ENCODE measurements around the gene DBH. TPM values are rescaled to one million over a fixed set of nuclear protein-coding genes. Genes with fewer than 3 reads are reported as not detected.

Gene DBH
- total RNA-seq, 1 experiment from 2014 or later = not detected

DNA sequence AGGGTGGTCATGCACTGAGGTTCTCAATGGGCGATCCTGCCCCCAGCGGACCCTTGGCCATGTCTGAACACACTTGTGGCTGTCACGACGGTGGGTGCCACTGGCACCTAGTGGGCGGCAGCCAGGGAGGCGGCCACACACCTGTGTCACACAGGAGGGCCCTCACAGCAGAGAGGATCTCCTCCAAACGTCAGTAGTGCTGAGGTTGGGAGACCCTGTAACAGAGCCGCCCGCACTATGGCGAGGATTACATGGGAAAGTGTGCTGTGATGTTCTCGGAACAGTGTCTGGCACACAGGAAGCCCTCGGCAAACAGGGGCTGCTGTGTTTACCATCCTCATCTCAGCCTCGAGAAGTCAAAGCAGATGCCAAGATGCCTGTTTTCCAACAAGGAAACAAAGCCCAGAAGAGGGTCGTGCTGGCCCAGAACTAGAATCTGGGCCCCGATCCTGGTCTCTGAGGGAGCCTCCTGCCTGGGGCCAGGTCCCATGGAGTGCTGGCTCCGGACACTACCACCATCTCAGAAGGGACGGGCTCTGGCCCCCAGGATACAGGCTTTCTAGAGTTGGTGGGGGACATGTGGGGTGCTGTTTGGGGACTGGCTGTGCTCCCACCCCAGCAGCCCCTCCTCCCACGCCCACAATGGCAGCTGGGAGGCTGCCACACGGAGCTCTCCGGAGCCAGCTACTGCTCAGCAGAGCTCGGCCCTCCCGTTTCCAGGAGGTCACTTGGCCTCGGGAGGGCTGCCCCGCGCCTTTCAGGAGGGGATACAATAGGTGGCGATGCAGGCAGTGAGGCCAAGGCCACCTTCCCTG is 48.2 kb downstream of the DBH start (continued):
- TF ChIP-seq, protein P1, sequence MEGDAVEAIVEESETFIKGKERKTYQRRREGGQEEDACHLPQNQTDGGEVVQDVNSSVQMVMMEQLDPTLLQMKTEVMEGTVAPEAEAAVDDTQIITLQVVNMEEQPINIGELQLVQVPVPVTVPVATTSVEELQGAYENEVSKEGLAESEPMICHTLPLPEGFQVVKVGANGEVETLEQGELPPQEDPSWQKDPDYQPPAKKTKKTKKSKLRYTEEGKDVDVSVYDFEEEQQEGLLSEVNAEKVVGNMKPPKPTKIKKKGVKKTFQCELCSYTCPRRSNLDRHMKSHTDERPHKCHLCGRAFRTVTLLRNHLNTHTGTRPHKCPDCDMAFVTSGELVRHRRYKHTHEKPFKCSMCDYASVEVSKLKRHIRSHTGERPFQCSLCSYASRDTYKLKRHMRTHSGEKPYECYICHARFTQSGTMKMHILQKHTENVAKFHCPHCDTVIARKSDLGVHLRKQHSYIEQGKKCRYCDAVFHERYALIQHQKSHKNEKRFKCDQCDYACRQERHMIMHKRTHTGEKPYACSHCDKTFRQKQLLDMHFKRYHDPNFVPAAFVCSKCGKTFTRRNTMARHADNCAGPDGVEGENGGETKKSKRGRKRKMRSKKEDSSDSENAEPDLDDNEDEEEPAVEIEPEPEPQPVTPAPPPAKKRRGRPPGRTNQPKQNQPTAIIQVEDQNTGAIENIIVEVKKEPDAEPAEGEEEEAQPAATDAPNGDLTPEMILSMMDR (IDR thresholded peaks at IDR 0.05 in 2 of 3, conservative IDR thresholded peaks at IDR 0.05 in 1 of 3; ENCODE audit: borderline replicate concordance in 1 of 3, insufficient read depth in 1 of 3, low read depth in 2 of 3, low read length in 2 of 3) = no peak

DNA sequence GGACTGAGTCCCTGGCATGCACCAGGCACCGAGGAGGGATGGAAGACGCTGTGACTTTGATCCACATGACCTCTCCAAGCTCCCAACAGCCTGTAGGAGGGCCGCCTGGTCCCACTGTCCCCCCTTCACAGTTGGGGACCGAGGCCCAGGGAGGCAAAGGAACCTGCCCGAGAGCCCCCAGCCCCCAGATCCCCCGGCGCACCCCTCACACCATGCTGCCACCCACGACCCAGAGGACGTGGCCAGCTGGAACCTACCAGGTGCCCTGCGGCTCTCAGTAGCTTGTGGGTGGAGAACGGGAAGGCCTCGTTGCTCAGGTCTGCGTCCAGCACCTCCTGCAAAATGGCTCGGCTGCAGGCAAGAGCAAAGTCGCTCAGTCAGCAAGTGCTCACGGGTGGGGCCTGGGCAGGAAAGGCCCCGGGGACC is 48.8 kb downstream of the DBH start:
- Histone ChIP-seq H3K4me3 (replicated peaks in 1 of 2; ENCODE audit: low read depth in 1 of 2, low read length in 2 of 2) (no peak overlapping the region), H3K9ac (ENCODE audit: low read length) (no peak overlapping the region), H3K9me3 (ENCODE audit: control insufficient read depth in 1 of 2, insufficient read depth in 1 of 2, low read depth in 1 of 2, low read length in 2 of 2) (no peaks in the 10 kb centered on the region), H3K4me2 (ENCODE audit: low read length) (no peak overlapping the region), H3K4me1 (ENCODE audit: control insufficient read depth in 1 of 2, insufficient read depth in 2 of 2, low read length in 2 of 2) (peaks cover 2 to 4% of the 10 kb centered on the region in 2 experiments; a peak in 1 of 4 replicates), H4K20me1 (ENCODE audit: insufficient read depth) (no peaks in the 10 kb centered on the region), H3K9me2 (ENCODE audit: insufficient read depth) (no peaks in the 10 kb centered on the region), H3K27me3 (ENCODE audit: insufficient read depth, low read length) (no peaks in the 10 kb centered on the region), H3K27ac (ENCODE audit: low read depth, low read length) (no peak overlapping the region), H3K36me3 (ENCODE audit: control insufficient read depth in 1 of 2, insufficient read depth in 2 of 2, low read length in 2 of 2) (no peaks in the 10 kb centered on the region), H2AFZ (ENCODE audit: low read depth, low read length, poor library complexity, severe bottlenecking) (no peak overlapping the region), H3K79me2 (ENCODE audit: insufficient read depth, low read length) (no peaks in the 10 kb centered on the region)
- intact Hi-C loops (cut with micrococcal nuclease) = no loop called here
- POLR2A ChIA-PET = no interaction called here
- RAD21 ChIA-PET (ENCODE audit: low non-redundant PET in 1 of 2, low total read pairs in 2 of 2, uncharacterized antibody in 2 of 2, unreplicated experiment in 2 of 2) = no interaction called here
- BruUV-seq (replicated peaks) = no TSS peak
- TF ChIP-seq EZH2 (IDR thresholded peaks at IDR 0.05) = no peak
- TF ChIP-seq YY1 (IDR thresholded peaks at IDR 0.05; ENCODE audit: extremely low read depth, insufficient replicate concordance, low read depth, low read length) = no peak
- no peak for TF ChIP-seq ELF1 (IDR thresholded peaks at IDR 0.05; ENCODE audit: borderline replicate concordance, low read depth)
- no peak for TF ChIP-seq ZFX (IDR thresholded peaks at IDR 0.05)
- TF ChIP-seq CEBPB (IDR thresholded peaks at IDR 0.05; ENCODE audit: low read depth) = no peak
- ATAC-seq = no peak
- DNase-seq (ENCODE audit: low read depth, low spot score) = no peak
- CTCF ChIA-PET = no interaction called here
